COLO668 (cell line): ENCODE results near the gene HIVEP1.
"Not testable (repeated sequence)": the region's sequence is repeated elsewhere in the genome, so short reads cannot be mapped to it uniquely, and the experiment has no call there.

Experiments
- DNase-seq: peaks from one replicate; lab custom pipeline; 2025; ENCODE audit not compliant: unreplicated experiment; lab: John Stamatoyannopoulos, UW

Gene HIVEP1

DNA sequence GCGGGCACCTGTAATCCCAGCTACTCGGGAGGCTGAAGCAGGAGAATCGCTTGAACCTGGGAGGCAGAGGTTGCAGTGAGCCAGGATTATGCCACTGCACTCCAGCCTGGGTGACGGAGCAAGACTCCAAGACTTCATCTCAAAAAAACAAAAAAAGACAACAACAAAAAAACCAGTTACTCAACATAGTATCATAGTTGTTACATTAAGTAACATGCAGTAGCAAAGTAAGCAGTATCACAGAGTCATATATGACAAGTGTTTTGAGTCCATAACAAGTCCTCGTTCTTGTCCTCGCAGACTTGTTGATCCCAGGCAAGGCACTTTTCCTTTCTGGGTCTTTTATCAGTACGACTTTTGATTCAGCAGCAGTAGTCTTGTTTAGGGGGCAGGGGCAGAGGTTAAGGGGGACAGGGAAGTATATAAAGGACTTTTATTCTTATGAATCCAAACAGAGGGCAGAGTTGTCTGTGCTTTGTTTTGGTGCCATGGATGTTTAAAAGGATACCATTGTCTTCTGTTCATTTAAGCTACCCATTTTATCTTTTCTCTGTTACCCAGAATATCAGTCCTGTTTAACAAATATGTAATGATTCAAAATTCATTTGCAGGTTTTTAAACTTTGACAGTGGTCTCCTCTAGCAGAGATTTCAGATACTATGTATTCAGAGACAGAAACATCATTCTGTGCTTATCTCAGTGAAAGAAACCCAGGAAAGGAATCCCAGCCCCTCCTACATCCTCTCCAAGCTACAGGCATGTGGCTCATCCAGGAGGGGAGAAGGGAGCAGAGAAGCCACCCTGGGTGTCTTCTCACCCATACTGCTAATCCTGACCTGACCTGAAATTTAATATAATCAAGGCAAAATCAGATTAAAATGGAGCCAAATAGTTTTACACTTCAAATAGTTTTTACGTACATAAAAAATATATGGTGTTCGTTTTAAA lies 140.2 kb downstream of the HIVEP1 start:
- DNase-seq = no peak

DNA sequence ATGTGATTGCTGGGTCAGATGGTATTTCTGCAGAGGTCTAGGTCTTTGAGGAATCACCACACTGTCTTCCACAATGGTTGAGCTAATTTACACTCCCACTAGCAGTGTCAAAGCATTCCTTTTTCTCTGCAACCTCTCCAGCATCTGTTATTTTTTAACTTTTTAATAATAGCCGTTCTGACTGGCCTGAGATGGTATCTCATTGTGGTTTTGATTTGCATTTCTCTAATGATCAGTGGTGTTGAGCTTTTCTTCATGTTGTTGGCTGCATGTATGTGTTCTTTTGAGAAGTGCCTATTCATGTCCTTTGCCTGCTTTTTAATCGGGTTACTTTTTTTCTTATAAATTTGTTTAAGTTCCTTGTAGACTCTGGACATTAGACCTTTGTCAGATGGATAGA lies 143.7 kb downstream of the HIVEP1 start:
- DNase-seq = not testable (repeated sequence)

DNA sequence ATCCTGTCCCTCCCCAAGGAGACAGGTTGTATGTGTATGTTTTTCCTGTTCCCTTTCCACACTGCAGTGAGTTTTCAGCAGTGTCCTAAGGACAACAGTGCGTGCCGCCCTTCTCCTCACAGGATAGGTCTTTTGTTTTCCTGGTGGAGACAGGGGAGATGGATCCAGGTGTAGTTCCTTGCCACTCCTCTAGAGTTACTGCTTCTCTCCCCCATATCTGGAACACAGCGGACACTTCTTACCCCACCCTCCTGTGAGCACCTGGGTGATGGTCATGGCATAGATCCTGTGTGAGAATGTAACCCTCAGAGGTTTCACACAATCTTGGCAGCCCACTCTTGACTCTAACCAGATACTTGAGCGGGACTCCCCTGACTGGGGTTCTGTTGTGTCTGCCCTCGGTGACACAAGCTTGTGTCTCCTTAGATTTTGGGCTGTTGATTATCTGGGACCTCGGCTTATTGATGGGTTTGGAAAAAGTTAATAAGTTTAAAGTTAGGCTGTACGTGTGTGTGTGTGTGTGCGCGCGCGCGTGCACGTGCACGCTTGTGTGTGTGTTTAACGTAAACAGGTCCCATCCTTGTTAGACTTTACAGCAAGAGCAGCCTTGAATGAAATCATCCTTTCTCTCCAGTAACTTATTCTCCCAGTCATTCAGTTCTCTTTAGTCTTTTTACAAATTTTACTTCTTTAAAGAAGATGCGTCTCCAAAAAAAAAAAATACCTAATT lies 146.7 kb downstream of the HIVEP1 start:
- DNase-seq = no peak

DNA sequence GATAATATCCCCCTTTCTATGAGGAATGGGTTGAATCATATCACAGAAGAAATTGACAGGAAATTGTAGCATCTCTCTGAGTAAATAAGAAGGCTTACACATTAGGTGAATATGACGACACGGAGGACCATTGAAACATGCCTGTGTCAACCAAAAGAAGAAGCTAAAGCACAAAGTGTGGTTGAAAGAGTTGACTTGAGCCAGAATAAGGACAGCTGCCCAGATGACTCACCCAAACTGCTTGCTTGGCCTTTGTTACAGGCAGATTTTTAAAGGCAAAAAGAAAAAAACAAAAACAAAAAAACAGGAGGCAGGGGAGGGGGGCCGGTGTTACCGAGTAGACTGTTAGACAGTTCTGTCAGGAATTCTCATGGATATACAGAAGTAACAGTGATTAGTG lies 148.2 kb downstream of the HIVEP1 start:
- no peak for DNase-seq

DNA sequence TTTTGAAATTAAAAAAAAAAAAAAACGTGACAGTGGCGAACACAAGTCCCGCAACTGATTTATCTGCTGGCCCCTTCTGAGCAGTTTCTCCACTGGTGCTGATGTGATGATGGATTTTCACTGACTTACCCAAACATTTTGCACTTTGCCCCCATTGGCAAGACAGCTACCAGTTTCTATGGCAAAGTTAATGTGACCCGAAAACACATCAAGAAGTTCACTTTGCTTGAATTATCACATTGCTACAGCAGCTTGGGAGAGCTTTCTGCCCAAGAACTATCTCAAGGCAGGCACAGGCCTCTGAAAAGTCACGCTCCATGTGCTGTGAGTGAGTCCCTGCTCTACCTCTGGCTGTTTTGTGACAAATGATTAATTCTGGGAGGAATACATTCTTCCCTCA lies 150.1 kb downstream of the HIVEP1 start:
- no peak for DNase-seq

DNA sequence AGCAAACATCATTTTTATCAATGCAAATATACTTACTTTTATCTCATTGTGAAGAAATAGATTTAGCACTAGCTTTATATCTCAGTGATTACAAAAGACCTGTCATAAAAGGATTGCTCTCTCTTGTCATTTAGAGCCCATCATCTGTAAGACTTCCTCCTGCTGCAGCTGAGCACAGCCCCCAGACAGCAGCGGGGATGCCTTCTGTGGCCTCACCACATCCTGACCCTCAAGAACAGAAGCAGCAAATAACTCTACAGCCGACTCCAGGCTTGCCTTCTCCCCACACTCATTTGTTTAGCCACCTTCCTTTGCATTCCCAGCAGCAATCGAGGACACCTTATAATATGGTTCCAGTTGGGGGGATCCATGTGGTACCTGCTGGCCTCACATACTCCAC lies 151.0 kb downstream of the HIVEP1 start:
- DNase-seq = no peak

DNA sequence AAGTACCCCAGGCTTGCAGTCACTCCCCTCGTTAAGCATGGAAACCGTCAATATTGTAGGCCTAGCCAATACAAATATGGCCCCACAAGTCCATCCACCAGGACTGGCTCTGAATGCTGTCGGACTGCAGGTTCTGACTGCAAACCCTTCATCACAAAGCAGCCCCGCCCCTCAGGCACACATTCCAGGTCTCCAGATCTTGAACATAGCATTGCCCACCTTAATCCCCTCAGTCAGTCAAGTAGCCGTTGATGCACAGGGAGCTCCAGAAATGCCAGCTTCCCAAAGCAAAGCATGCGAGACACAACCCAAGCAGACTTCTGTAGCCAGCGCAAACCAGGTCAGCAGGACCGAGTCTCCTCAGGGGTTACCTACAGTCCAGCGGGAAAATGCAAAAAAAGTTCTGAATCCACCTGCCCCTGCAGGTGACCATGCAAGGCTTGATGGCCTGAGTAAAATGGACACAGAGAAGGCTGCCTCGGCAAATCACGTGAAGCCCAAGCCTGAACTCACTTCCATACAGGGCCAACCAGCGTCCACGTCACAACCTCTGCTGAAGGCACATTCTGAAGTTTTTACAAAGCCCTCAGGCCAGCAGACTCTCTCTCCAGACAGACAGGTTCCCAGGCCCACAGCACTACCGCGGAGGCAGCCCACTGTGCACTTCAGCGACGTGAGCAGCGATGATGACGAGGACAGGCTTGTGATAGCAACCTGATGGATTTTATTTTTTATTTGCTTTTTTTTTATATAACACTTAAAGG lies 151.8 kb downstream of the HIVEP1 start:
- no peak for DNase-seq

DNA sequence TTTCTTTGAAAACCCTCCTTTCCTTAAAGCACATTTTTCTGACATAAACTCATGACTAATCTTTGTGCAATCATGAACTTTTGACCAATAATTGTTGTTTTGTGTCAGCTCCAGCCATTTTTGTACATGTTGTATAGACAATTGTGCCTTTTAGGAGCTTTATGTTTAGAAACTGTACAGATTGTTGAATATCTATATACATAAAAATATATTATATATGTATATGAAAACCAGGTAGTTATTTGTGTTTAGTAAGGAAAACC lies 152.3 kb downstream of the HIVEP1 start:
- DNase-seq = no peak

DNA sequence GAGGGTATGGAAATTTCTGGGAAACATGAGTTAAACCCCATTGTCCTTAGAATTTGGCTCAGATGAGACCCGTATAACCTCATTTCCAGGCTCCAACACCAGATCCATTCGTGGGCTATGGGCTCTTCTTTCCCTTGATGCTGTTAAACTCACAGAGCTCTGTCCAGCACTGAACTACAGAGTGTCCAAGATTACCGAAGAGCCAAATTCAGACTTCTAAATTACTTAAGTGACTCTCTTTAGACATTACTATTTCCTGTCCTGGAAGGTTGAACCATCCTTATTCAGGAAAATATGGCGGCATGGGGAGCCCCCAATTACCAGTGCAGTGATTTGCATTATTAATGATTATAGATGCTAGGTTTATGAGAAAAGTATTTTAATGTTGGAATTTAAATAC lies 153.2 kb downstream of the HIVEP1 start:
- DNase-seq = no peak

DNA sequence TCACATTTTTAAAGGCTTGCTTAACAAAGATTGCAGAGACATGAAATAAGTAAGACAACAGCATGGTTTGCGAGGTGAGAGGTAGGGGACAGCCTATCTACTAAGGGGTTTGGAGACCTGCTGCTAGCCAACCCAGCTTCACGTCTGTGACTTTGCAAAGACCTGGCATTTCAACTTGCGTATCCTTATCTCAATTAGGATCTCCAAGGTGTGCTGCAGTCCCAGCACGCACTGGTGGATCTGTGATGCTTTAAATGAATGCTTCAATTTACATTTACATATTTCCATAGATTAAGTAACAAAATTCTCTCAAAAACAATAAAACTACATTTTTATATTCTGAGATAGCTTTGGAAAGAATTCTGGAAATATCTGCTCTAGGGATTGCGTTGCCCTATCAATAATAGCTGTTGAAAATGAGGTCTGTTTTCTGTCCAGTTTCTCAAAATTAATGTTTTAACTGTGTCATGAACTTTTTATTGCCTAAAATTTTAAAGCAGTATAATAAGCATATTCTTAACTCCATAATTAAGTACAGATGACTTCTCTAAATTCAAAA lies 153.7 kb downstream of the HIVEP1 start:
- DNase-seq = no peak

DNA sequence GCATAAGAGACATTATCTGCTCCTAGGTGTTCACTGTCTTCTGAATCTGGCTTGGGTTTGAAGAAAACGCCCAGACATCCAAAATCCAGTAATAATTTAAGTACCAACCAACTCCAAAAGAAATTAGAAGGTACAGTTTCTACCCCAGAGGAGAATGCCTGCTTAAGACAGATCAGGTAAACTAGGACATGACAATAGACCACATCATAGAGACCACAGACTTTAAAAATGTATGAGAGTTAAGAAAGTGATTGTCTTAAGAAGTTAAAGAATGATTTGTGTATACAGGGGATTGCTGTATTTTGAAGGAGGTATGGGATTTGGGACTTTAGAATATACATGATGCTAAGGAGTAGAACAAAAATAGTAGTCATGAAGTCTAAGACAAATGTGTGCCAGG lies 157.3 kb downstream of the HIVEP1 start:
- DNase-seq = no peak

DNA sequence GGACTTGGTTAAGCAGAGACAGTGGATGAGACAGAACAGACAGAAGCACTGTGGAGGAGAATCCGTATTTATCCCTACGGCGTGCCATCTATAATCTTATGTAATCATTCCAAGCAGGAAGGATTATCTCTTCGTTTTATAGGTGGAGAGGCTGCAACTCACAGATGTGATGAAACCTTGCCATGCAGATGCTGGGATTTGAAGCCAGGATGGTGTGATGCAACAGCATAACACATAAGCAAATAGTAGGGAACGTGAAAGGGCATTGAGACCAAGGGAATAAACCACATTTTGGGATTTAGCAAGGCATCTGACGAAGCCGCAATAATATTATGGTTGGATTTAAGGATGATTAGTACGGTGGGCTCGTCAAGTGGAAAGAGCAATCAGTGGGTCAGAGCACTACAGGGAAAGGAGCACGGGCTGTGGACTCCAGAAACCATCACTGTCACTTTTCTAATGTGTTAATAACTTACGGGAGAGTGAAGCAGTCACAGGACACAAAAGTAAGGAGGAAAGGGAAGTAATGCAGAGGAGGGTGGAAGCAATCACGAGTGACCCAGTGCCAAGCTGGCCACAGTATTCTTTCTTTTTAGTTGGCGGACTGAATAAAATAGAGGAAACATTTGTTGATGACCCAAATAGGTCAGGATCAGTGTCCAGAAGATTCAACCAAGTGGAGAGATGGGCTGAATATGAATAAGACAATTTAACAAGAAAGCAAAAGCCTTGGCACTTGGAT lies 158.4 kb downstream of the HIVEP1 start:
- no peak for DNase-seq

DNA sequence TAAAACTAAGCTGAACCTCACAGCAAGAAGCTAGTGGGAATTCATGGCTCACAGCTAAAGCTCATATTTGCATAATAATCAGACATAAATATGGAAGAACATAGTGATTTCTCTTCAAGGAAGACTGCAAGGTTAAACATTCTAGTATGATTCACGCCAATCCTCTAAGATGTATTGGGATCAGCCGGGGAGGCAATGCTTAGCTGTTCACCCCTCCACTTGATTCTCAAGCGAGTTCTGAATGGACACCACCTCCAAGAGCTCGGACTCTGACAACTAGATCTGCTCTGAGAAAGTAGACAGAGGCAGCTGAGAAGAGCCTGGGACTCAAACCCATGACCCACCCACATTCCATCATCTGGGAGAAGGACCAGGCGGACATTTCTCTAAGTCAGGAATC lies 159.6 kb downstream of the HIVEP1 start:
- no peak for DNase-seq

DNA sequence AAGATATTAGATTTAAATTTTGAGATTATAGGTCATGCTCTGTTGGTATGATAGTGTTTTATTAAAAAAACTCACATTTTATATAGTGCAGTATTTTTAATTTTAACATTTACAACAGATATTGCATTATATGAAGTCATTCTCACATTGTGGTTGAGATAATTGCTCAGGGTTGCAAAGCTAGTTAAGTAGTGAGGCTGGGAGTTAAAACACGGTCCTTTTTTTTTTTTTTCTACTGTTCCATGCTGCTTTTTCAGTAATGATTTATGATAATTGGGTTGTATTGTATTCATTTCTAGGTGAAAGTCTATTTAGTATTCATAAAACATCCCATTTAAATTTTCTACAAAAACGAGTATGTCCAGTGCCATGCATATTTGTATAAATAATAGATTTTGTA lies 160.5 kb downstream of the HIVEP1 start:
- DNase-seq = no peak

DNA sequence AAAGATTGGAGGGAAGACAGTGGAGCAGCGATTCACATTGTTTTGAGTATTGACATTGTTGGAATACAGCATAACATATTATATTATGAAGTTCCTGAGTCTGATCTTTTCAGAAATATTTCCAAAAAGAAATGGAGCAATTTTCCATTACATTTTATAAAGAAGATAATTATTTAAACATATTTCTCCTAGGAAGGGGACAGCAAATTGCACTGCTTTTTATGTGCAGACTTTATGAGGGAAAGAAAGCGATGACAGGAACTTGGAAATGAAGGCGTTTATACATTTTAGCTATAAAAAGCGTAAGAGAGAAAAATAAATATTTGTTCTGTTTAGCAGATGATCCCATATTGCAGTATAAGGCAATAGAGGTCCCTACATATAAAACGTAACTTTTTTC lies 161.1 kb downstream of the HIVEP1 start:
- DNase-seq = no peak

DNA sequence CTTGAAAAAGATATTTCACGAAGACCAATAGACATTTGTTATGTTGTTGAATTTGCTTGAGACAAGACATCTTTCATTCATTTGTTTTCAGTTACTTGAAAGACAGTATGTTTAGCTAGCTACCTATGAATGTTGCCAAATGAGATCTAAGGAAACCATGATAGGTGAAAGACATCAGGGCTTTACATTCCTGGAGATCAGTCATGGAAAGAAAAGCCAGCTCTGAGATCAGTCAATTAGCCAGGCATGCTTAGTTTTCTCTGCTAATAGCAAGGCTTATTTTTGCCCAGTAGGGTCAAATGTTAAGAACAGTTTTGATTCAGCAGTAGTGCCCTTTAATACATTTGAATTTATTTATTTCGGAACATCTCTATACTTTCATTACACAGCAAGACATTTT lies 161.5 kb downstream of the HIVEP1 start:
- DNase-seq = no peak

DNA sequence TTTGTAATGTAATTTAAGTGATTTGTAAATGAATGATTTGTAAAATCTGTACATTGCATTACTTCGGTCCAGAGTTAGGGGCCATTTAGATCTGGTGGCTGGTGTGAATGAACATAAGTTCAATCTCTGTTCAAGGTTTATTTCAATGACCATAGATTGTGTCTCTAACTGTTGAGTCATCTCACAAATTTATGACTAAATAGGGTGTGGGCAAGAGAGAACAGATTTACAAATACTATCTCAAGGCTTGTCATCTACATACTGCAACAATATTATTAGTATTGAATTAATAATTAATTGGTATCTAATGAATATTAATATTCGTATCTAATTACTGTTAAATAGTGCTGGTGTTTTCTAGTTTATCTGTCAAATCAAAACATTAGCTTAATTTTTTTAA lies 162.8 kb downstream of the HIVEP1 start:
- no peak for DNase-seq

DNA sequence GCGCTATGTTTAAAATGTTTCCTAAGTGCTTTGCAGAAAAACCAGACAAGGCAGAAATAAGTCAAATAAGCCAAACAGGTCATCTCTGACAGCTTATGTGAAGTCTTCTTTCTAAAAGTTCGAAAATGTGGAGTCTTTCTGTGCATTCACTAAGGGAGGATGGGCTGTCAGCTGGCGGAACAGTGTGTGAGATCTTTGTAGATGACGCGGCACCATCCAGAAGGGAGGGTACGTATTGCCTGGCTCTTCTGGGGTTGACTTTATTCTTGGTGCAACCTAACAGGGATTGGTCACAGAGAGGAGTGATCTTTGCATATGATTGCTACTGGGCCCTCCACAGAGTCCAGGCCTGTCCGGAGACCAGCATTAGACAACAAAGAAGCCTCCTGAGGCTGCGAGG lies 163.5 kb downstream of the HIVEP1 start:
- no peak for DNase-seq

DNA sequence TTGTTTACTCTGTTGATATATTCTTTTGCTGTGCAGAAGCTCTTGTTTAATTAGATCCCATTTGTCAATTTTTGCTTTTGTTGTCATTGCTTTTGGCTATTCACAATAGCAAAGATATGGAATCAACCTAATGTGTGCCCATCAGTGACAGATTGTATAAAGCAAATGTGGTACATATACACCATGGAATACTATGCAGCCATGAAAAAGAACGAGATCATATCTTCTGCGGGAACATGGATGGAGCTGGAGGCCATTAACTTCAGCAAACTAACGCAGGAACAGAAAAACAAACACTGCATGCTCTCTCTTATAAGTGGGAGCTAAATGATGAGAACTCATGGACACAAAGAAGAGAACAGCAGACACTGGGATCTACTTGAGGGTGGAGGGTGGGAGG lies 164.7 kb downstream of the HIVEP1 start:
- DNase-seq = not testable (repeated sequence)

DNA sequence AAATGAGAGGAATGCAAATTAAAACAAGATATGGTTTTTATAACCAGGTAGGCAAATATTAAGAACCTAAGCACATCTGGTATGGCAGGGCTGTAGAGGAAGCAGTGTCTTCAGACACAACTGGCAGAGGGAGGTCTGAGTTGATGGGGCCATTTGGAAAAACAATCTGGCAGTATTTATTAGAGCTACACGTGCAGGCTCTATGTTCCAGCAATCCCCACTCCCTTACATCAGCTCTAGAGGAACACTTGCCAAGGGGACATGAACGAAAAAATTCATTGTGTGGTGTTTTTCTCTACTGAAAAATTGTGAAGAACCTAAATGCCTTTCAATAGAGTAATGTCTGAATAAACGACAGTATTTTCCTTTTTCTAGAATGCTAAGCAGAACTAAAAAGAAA lies 166.4 kb downstream of the HIVEP1 start:
- no peak for DNase-seq

DNA sequence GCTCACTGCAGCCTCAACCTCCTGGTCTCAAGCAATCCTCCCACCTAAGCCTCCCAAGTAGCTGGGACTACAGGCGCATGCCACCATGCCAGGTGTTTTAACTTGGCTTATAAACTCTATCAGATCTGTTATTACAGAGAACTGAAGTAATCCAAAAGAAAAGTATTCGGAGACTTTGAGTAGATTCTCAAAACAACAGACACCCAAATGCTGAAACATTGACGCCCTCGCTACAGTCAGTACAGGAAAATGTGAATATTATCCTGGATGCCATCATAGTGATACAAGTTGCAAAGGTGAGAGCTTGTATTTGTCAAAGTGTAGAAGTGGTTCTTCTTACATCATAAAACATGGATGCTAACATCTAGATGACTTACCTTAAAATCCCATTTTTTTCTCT lies 169.4 kb downstream of the HIVEP1 start:
- DNase-seq = no peak
